ENCODE measurements around the gene RGS12.

DNA sequence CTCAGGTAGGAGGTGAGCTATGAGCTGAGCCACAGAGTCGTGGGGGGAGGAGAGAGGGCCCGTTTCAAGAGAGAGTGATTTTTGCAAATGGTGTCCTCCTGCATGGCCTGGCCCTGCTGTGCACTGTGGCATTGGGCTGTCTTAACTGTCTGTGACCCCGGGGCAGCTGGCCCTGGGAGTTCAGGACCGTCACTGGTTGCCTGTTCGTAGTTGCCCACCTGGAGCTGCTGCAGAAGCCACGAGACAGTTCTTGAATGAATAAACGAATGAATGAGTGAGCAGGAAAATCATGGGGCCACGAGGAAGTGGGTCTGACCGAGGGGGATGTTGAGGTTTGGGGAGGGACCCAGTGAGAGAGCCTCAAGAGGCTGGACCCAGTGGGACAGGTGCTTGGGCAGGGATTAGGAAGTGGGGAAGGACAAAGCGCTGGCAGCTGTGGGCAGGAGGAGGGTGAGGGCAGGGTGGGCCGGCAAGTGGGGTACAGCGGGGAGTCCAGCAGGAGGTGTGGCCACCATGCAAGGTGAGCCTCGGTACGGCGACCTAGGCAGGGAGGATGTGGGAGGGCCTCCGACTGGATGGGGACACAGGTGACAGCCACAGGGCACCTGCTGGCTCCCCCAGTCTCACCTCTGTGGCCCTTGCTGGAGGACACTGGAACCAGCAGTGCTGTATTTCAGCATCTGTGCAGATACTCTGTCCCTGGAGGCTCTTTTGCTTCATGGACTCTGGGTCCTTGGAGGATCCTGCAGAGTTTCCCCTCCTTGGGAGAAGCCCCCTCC is 10.2 kb downstream of the RGS12 start:
- TF ChIP-seq, protein P1, sequence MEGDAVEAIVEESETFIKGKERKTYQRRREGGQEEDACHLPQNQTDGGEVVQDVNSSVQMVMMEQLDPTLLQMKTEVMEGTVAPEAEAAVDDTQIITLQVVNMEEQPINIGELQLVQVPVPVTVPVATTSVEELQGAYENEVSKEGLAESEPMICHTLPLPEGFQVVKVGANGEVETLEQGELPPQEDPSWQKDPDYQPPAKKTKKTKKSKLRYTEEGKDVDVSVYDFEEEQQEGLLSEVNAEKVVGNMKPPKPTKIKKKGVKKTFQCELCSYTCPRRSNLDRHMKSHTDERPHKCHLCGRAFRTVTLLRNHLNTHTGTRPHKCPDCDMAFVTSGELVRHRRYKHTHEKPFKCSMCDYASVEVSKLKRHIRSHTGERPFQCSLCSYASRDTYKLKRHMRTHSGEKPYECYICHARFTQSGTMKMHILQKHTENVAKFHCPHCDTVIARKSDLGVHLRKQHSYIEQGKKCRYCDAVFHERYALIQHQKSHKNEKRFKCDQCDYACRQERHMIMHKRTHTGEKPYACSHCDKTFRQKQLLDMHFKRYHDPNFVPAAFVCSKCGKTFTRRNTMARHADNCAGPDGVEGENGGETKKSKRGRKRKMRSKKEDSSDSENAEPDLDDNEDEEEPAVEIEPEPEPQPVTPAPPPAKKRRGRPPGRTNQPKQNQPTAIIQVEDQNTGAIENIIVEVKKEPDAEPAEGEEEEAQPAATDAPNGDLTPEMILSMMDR (IDR thresholded peaks at IDR 0.05; ENCODE audit: insufficient read depth, low read depth, low read length) = no peak
- TF ChIP-seq EZH2 (IDR thresholded peaks at IDR 0.05; ENCODE audit: insufficient read depth, low read length) = no peak
